Measurements from ENCODE around the gene ATP9A. TPM values are rescaled to one million over a fixed set of nuclear protein-coding genes. Genes with fewer than 3 reads are reported as not detected.
A peak's percentile ranks its signal among the peaks of the same experiment; 100 is the strongest.
"Not testable (repeated sequence)": the region's sequence is repeated elsewhere in the genome, so short reads cannot be mapped to it uniquely, and the experiment has no call there.

The ATP9A gene
- polyA plus RNA-seq, 12 donors: 30.6 to 92.7 (median 60.4) TPM

GRCh38 chr20:51698252-51698651, 69.9 kb downstream of the ATP9A start:
- no peak for DNase-seq

- no peak for DNase-seq
Observed at GRCh38 chr20:51697096-51697826, 70.9 kb downstream of the ATP9A start.

GRCh38 chr20:51696304-51697071, 71.7 kb downstream of the ATP9A start:
- no peak for DNase-seq

GRCh38 chr20:51695574-51696303, 72.5 kb downstream of the ATP9A start:
- no peak for DNase-seq

- no peak for DNase-seq
Observed at GRCh38 chr20:51692806-51693400, 75.3 kb downstream of the ATP9A start.

GRCh38 chr20:51691703-51692102, 76.5 kb downstream of the ATP9A start:
- no peak for DNase-seq

- DNase-seq: no peak
Observed at GRCh38 chr20:51688600-51689244, 79.5 kb downstream of the ATP9A start.

GRCh38 chr20:51687630-51688029, 80.6 kb downstream of the ATP9A start:
- no peak for DNase-seq

- DNase-seq: no peak
Observed at GRCh38 chr20:51687108-51687507, 81.1 kb downstream of the ATP9A start.

GRCh38 chr20:51685494-51685893, 82.7 kb downstream of the ATP9A start:
- DNase-seq: not testable (repeated sequence)

GRCh38 chr20:51680067-51680749, 88.0 kb downstream of the ATP9A start:
- DNase-seq: no peak

GRCh38 chr20:51679254-51679921, 88.8 kb downstream of the ATP9A start:
- no peak for DNase-seq

- peak; percentile 34 for DNase-seq
Observed at GRCh38 chr20:51678026-51678697, 90.0 kb downstream of the ATP9A start.

GRCh38 chr20:51668947-51669346, 99.2 kb downstream of the ATP9A start:
- DNase-seq: no peak

GRCh38 chr20:51668515-51668914, 99.7 kb downstream of the ATP9A start:
- no peak for DNase-seq

GRCh38 chr20:51667491-51667890, 100.7 kb downstream of the ATP9A start:
- no peak for DNase-seq

- DNase-seq: no peak
Observed at GRCh38 chr20:51667002-51667408, 101.2 kb downstream of the ATP9A start.

- DNase-seq: no peak
Observed at GRCh38 chr20:51666126-51666525, 102.1 kb downstream of the ATP9A start.

GRCh38 chr20:51665543-51666118, 102.6 kb downstream of the ATP9A start:
- no peak for DNase-seq
